HG03342 (cell line): Measurements from ENCODE around the gene PRDM15.
A peak's percentile ranks its signal among the peaks of the same experiment; 100 is the strongest.

Experiments
- ATAC-seq: cut with Tn5 transposase; IDR thresholded peaks from one replicate; pipeline ENCODE4 v1.9.1; 2021; ENCODE audit warnings: mild to moderate bottlenecking, moderate library complexity; ENCODE audit not compliant: unreplicated experiment

PRDM15 gene, protein sequence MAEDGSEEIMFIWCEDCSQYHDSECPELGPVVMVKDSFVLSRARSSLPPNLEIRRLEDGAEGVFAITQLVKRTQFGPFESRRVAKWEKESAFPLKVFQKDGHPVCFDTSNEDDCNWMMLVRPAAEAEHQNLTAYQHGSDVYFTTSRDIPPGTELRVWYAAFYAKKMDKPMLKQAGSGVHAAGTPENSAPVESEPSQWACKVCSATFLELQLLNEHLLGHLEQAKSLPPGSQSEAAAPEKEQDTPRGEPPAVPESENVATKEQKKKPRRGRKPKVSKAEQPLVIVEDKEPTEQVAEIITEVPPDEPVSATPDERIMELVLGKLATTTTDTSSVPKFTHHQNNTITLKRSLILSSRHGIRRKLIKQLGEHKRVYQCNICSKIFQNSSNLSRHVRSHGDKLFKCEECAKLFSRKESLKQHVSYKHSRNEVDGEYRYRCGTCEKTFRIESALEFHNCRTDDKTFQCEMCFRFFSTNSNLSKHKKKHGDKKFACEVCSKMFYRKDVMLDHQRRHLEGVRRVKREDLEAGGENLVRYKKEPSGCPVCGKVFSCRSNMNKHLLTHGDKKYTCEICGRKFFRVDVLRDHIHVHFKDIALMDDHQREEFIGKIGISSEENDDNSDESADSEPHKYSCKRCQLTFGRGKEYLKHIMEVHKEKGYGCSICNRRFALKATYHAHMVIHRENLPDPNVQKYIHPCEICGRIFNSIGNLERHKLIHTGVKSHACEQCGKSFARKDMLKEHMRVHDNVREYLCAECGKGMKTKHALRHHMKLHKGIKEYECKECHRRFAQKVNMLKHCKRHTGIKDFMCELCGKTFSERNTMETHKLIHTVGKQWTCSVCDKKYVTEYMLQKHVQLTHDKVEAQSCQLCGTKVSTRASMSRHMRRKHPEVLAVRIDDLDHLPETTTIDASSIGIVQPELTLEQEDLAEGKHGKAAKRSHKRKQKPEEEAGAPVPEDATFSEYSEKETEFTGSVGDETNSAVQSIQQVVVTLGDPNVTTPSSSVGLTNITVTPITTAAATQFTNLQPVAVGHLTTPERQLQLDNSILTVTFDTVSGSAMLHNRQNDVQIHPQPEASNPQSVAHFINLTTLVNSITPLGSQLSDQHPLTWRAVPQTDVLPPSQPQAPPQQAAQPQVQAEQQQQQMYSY

DNA sequence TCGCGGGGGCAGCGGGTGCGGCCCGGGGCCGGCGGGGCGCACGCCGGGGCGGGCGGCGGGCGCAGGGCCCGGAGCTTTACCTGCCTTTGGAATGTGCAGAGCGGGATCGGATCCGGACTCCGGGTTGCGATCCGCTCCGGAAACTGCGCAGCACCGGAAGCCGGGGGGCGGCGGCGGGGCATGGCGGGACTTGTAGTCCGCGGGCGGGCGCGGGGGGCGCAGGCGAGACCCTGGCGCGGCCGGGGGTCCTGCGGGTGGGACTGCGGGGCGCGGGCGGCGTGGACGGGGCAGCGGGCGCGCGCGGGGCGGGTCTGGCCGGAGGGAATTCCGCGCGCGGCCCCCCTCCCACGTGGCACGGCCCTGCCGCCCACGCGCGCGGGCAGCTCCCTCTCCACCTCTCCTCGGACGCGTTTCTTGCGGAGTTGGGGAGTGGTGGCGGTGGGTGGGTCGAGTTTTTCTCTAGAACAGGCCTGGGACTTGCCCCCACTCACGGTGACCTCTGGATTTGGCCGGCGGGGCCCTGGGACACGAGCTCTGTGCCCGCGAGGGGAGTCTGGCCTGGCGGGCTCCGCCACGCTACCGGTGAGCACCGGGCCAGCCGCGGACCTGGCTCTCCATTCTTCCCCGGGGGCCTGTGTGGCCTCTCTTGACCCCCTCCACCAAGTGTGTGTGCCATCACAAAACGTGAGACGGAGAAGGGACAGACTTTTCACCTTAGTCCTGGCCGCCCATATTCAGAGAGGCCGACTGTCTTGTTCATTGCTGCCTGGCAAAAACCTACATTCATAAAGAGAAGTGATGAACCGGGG lies at the start of gene PRDM15:
TSS of gene PRDM15 (minus strand) at position 155 of the 809 bp plus-strand sequence. CDS start 18,981 bp downstream, outside the sequence.
- ATAC-seq = peak; percentile 50

DNA sequence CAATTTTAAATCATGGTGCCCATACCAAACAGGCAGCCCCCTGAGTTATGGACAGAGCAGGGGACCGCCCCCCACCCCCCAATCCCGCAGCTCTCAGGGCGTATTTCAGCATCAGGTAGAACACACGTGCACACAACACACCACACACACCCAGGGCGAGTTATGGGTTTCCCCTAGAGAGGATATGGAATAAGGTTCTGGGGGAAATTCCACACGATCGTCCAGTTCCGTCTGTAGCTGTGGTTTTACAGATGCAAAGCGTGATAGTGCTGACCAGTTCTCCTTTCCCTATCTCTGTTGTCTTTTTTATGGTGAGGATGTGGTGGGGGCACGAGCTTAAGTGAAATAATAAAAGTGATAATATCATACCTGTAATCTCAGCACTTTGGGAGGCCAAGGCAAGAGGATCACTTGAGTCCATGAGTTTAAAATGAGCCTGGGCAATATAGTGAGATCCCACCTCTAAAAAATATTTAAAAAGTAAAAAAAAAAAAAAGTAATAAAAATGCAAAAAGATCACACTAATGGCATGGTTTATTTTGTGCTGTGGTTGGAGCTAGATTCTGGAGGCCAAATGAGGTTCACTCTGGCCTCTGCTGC lies 49.6 kb upstream of the PRDM15 start:
- ATAC-seq = peak; percentile 49

DNA sequence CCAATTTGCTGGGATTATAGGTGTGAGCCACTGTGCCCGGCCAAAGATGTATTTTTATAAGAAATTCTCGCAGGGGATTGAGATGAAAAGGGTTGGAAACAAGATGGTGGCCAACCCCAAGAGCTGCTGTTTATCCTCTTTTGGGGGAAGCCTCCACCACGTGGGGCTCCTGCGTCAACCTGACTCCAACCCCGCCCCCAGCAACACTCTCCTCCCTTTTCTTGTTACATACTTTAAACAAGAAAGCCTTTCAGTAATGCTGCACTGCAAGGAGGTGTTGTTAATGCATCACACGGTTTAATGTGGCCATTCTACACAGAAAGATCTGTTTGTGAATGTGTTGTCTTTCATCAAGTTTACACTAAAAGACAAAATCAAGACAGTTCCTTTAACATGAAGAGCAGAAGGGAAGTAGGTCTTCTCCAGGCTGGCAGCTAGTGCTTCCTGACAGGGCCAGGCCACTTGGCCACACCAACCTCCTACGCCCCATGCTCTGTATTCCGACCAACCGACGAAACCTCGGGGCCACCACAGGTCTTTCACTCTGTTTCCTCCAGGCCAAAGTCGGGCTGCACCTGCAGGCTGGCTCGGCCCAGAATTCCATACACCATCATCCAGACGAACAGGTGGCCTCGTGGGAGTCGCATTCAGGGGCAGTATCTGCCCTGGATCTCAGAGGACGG lies 48.7 kb upstream of the PRDM15 start:
- ATAC-seq = no peak

DNA sequence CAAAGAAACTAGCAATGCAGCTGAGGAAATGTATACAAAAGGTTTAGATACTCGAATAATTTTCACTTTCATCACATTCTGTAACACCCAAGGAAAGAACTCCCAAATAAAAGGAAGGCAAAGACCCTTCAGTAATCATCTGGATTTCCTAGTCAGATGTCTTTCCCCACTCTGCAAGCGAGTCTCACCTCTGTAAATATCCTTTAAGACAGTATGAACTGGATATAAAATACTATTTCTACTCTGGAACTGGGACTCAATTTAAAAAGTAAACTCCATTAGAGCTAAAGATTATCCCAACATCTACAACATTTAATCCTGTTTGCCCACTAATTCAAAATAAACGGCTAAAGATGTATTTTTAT lies 47.6 kb upstream of the PRDM15 start:
- peak; percentile 6 for ATAC-seq

DNA sequence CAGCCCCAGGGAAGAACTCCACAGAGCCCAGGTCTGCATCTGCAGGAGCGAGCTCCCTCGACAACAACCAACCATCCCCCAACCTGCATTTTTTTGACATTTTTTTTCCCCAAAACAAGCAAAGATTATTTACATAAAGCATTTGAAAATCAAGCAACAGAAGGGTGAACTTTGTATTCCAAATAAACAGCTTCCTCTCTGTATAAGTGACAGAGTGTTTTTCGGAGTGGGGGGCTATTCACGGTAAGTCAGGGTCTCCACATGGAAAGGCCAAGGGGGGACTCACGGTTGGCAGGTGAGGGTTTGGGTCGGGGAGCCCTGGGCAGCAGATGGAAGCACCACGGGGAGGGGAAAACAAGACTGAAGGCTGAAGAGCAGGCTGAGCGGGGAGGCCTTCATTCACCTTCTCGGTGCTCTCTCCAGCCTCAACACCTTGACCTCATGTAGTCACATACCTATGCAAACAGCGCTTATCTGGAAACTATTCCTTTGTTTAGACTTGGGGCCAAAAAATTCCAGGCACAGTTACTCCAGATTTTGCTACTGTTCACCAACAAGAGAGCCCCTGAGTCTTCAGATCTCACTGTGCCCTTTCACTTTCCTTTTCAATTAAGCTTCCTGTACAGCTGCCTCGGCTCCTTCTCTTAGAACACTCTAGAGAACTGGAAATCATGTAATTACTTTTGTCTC lies 47.1 kb upstream of the PRDM15 start:
- ATAC-seq = peak; percentile 45

DNA sequence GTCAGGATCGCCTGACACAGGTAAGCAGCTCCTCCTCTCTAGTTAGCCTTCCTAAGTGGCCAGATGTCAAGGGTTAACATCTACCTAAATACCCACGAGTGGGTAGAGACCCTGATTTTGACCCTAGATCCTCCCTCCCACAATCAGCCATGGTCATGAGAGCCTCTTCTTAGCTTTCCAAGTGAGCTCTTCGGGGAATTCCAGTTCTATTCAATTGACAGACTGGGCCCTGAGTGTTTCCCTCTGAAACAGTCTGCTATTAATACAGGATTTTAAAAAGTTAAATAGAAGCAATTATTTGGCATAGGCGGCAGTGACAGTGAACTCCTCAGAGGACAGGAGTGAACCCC lies 46.6 kb upstream of the PRDM15 start:
- ATAC-seq = no peak

DNA sequence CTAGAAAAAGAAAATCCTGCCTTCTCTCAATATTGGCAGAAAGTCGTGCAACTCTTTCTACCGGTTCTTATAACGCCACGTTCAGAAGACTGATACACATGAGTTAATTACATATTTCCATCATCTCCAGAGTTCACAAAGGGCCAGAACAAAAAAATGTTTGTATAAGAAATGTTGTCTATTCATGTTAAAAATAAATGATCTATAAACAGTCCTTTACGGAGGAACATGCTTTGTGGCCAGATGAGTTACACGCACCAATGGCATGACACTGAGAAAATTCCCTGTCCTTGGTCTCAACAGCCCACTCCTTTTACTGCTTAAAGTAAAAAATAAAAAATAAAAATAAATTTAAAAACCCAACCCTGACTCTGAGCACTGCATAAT lies 45.2 kb upstream of the PRDM15 start:
- no peak for ATAC-seq

DNA sequence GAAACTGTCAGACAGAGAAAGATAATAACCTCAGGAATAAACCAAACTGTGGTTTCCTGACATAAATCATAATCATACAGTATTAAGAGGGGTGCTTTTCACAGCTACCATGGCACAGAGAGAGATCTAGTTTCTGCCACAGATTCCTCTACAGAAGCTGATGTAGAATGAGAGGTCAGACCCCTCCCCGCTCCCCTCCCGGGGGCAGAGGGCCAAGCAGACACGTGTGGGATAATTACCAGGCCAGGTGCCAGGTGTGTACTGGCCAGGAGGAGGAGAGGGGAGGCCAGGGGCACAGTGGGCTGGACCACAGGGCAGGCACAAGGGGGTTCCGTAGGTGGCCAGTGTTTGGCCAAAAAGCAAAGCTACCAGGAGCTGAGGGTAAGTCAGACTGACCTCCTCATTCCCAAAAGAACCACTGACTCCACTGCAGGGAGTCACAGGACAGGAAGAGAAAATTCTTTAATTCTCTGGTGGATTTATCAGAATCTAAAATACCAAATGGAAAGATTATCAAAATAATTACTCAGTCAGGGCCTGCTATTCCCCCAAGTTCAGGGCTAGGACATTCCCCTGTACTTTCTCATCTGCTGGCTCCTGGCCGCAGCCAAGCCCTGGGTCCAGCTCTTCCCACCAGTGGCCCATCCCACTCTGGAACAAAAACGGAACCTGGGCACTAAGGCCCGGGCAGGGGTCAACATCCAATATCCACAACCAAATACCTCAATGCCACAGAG lies 44.7 kb upstream of the PRDM15 start:
- ATAC-seq = no peak

DNA sequence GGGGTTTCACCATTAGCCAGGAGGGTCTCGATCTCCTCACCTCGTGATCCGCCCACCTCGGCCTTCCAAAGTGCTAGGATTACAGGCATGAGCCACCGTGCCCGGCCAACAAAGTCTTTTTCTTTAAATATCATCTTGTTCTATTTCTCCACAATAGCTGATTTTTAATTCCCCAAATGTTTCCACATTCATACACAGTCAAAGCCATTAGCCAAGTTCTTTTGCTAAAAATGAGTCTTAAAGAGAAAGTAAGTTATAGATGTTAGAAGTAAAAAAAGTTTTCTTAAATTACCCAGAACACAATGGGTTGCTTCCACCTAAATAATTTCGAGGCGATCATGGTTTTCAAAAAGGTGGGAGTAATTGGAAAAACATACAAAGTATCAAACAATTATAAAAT lies 44.0 kb upstream of the PRDM15 start:
- ATAC-seq = no peak

DNA sequence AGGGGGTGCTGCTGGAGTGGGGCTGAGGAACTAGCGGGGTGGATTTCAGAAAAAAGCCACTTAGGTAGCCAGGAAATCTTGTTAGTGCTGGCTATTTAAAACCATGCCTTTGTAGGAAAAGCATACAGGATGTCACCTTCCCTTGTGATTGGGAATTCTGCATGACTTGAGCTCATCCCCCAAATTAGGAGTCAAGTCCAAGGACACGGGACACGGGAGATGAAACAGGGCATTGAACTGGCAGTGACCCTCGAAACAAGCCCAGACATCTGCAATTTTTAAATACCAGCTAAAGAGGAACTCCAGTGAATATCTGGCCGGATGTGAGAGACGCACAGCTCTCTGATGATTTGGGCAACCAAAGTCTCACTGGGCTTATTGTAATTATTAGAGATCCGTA lies 41.9 kb upstream of the PRDM15 start:
- ATAC-seq = no peak

DNA sequence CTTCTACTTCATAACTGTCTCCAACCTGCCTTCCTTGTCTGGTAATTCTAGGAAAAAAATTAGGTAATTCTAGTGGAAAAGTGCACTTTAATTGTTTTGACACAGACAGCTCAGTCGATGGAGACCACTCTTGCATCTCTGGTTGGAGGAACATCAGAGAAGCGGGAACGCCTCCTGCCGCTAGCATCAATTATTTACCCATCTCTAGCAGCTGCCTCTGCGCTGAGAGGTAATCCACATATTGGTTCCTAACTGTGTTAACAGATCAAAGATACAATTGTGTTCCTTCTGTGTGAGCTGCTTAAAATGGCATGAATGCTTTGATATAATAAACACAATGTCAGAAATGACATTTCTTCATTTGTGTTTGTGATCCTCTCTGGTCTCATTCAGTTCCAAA lies 41.3 kb upstream of the PRDM15 start:
- ATAC-seq = no peak

DNA sequence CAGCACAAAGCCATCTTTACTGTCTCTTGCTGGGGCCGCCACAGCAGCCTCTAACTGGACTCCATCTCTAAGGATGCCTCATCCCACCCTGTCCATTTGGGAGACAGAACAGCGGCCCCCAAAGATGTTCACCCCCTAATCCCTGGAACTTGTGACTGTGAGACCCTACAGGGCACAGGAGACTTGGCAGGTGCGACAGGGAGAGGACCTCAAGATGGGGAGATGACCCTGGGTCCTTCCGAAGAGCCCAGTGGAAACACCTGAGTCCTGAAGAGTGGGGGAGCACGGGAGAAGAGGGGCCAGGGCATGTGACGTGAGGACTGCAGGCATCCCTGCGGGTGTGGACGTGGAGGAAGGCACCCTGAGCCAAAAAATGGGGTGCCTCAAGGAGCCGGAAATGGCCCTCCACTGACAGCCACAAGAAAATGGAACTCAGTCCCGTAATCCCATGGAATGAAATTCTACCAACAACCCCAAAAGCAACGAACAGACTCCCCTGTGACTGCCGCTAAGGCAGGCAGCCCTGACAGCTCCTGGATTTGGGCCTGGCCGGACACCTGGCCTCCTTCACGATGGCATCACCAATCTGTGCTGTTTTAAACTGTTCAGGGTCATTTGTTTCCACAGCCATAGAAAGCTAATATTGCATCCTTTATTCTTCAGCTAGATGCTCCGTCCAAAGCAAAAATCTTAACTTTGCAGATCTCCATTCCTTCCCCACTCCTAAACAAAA lies 40.7 kb upstream of the PRDM15 start:
- ATAC-seq = no peak

DNA sequence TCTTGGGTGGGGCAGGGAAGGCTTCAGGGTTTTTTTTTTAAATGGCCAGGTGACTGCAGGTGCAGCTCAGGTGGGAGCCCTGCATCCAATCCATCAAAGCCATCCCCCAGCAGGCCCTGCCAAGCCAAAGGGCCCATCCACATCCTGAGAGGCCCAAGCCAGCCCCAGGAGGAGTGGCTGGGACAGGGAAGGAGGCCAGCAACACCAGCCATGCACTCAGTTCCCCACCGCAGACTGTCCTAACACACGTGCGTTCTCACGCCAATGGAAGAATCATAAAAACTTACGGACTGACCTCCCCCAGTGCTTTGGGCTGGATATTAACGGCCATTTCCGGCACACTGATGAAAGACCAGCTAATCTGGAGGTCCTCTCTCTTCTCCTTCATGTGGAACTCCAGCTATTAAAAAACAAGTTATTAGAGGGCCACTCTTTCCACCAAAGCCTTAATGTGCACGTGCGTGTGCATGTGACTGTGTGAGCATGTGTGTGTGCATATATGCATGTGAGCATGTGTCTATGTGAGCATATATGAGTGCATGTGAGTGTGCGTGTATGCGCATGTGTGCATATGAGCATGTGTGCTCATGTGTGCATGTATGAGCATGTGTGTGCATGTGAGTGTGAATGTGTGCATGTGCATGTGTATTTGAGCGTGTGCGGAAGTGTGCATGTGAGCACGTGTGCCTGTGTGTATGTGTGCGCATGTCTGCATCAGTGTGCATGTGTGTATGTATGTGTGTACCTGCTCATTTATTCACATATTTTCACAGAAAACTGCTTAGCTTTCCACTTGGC lies 39.6 kb upstream of the PRDM15 start:
- no peak for ATAC-seq

DNA sequence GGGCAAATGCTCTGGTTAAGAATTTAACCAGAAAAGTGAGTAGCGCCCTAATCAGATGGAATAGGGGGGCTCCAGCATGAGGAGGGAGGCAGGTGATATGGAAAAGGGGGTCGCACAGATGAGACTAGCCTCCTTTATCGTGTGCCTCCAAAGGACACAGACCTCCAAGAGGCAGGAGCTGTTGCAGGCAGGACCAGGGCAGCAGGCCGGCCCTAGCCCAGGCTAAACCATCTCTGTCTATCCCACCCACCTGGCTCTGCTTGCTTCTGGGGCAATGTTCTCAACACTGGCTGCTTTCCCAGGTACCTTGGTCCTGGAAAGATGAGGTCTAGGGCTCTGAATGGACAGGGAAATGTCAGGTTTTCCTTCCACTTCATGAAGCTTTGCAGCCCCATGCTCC lies 38.4 kb upstream of the PRDM15 start:
- ATAC-seq = no peak

DNA sequence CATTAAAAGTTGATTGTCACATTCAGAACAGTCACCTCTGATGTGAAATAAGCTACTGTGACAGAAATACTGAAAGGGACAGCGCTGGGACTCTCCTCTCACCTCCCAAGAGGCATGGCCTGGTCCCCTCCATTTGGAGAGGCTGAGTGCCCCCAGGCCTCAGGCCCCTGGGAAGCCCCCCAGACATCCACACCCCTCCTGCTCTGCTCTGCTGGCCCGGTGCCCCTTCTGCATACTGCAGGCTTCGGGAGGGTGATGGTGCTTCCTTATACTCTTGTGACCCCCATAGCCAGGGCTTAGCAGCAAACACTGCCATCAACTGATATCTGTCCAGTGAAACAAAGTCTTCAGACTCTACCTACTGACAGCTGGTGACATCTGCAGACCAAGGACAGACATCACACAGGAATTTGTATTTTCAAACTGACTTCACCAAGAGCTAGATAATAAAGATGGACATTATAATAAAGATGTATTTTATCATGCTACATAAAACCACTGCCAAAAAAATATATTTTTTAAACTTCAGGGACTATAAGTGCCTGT lies 37.8 kb upstream of the PRDM15 start:
- no peak for ATAC-seq

DNA sequence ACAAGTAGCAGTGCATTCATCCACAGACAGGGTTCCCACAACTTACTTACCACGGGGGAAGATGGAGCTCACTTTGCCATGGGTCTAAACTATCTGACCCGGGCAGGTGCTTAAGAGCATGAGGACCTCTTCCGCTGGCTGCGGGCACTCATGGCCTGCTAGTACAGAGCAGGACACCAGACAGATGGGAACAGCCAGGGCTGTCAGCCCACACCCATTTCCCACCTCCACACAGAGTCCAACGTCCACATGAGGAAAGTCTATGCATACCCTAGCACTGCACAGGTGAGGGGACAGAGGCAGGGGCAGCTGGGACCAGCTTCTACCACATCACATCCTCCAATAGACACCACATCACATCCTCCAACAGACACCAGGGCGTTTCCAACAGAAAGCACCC lies 35.8 kb upstream of the PRDM15 start:
- no peak for ATAC-seq

DNA sequence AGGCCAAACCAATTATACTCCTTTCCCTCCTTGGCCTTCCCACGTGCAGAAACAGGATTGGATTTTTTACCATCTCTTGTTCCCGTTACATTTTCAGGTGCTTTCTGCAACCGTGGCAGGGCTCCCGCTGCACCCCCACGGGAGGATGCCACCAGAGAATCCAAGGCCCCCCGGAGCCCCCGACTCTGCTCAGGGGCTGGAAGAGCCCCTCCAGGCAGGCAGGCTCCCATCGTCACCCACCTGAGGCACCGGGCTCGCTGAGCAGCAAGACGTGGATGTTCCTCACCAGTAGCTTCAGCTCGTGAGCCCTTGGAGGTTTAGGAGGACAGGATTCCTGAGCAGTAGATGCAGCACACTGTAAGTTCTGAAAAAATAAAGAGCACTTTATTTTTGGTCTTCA lies 35.2 kb upstream of the PRDM15 start:
- ATAC-seq = no peak
